Frontal cortex (tissue), 4 donors: Measurements from ENCODE around the gene UACA. TPM values are rescaled to one million over a fixed set of nuclear protein-coding genes. Genes with fewer than 3 reads are reported as not detected.
"Not testable (repeated sequence)": the region's sequence is repeated elsewhere in the genome, so short reads cannot be mapped to it uniquely, and the experiment has no call there.

ENCODE experiments used
- DNase-seq, 2 donors: peaks; one replicate each; pipeline ENCODE4 v3.0.0; 2012; ENCODE audit warnings: low spot score in 2 of 2
- FAIRE-seq: peaks from 2 replicates; lab custom pipeline; 2012; peaks lifted over from hg19 to GRCh38; lab: Jason Lieb, UNC
- total RNA-seq: library from RNA; depleted of rRNA; stranded (reverse); fragments of >200 nt; gene quantifications from one replicate; pipeline ENCODE4 v1.2.3, GENCODE V29; 2014
- donor health status: control.
- donor health status: control.
- donor health status: control.

UACA gene, protein sequence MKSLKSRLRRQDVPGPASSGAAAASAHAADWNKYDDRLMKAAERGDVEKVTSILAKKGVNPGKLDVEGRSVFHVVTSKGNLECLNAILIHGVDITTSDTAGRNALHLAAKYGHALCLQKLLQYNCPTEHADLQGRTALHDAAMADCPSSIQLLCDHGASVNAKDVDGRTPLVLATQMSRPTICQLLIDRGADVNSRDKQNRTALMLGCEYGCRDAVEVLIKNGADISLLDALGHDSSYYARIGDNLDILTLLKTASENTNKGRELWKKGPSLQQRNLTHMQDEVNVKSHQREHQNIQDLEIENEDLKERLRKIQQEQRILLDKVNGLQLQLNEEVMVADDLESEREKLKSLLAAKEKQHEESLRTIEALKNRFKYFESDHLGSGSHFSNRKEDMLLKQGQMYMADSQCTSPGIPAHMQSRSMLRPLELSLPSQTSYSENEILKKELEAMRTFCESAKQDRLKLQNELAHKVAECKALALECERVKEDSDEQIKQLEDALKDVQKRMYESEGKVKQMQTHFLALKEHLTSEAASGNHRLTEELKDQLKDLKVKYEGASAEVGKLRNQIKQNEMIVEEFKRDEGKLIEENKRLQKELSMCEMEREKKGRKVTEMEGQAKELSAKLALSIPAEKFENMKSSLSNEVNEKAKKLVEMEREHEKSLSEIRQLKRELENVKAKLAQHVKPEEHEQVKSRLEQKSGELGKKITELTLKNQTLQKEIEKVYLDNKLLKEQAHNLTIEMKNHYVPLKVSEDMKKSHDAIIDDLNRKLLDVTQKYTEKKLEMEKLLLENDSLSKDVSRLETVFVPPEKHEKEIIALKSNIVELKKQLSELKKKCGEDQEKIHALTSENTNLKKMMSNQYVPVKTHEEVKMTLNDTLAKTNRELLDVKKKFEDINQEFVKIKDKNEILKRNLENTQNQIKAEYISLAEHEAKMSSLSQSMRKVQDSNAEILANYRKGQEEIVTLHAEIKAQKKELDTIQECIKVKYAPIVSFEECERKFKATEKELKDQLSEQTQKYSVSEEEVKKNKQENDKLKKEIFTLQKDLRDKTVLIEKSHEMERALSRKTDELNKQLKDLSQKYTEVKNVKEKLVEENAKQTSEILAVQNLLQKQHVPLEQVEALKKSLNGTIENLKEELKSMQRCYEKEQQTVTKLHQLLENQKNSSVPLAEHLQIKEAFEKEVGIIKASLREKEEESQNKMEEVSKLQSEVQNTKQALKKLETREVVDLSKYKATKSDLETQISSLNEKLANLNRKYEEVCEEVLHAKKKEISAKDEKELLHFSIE (N-terminal part only)
- total RNA-seq, result 22.0 TPM

DNA sequence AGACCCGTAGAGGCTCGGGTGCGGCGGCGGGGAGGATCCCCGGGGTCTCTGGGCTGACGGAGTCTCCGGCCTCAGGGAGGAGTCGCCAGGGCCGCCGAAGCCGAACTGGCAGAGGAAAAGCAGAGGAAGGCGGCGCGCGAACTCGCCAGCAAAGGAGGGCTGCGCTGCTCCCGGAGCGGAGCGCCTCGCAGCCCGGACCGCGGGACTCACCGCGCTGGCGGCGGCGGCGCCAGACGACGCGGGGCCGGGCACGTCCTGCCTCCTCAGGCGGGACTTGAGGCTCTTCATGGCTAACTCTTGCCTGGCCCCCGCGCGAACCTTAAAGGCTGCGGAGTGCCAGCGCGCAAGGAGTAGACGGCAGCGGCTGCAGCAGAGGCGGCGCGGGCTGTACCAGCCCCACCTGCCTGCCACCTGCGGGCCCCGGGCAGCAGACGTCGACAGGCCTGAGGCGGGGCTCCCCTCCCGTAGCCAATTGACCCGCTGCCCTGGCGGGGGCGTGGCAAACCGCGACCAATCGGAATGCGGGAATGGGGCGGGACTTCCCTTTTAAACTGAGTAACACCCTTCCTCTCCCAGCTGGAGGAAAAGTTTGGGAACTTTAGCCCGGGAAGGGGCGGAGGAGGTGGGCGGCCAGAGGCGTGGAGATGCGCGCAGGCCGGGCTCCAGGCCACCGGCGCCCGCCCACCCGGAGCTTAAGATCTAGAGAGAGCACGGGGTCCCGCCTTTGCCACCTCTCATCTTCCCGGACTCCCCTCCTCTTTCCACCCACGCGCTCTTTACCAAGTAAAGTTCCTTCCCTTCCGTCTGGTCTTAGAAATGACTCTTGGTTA is at the start of gene UACA:
UACA (minus strand) TSS at position 439 of the 830 bp plus-strand sequence; CDS start at position 288, 151 bp downstream.
- FAIRE-seq (peak; percentile 75), DNase-seq (peak; percentile 95)

DNA sequence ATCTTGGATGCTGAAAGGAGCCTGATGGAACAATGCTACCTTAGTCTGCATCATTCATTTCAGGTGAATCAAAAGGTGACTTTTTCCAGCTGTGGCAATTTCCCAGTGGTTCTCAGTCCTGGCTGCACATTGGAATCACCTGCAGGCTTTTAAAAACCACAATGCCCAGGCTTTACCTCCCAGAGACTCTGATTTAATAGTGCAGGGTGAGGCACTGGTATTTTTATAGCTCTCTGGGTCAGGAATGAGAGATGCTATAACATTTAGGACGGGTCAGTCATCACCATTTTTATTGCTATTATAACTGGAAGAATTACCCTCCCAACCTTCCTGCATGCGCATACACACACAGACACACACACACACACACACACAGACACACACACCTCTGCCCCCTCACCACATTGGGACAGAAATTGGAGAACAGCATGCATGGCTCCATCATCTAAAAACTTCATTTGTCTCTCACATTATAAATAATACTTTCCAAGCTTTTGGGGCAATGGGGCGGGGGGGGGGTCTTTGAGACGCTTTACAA is 49.5 kb upstream of the UACA start:
- no peak for DNase-seq
- no peak for FAIRE-seq

DNA sequence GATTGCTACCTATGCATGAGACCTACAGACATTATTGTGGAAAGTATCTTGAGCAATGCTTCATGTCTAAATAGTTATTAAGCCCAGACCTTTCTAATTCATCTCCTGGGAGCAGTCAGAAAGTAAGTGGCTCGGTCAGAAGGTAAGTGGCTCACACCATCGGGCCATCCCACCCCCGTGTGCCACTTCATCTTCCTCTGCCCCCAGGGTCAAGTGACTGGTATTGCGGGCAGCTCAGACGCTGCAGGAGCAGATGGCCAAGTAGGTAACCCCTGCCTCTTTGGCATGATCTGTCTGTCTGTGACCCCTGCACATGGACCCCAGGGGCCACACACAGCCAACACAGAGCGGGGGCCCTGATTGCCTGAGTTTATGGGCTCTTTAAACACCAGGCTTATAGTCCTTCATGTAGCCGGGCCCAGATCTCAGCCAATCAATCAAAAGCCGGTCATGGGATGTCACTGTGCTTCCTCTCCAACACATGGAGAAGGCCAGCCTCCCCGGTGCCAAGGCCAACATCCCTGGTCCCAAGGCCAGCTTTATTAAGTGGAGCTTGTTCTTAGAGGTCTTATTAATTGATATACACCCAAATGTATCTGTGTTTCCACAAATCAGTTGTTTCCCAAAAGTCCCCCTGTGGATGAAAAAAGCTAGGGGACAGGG is 47.7 kb upstream of the UACA start:
- DNase-seq (no peak), FAIRE-seq (no peak)

DNA sequence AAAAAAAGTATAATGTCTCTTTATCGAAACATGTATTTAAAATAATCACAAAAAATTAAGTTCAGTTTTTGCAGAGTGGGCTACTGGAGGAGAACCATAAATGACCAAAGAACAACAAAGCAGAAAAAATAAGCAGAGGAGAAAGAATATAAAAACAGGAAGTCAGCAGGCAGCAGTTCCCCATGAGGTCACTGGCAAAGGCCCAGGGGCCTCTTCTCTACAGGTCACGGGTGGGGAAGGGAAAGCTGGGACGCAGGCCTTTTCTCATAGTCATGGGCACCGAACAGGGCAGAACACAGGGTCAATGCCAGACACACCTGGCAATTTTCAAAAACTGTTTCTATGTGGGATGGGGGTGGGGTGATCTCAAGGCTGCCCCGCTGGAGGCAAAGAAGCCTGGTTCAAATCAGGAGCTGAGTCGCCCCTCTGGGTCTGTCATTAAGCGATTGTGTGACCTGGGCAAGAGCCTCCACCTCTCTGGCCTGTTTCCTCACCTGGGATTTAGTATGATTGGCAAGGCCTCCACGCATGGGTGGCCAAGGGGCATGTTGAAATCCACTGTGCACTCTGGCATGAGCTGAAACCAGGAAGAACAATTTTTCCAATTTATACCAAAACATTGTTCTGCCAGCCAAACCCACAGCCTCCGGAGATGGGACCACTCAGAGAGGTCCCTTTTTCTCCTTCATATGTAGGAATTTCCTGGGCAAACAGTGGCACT is 43.8 kb upstream of the UACA start:
- no peak for FAIRE-seq
- DNase-seq, result peak in 1 of 2 donors; percentile 24

DNA sequence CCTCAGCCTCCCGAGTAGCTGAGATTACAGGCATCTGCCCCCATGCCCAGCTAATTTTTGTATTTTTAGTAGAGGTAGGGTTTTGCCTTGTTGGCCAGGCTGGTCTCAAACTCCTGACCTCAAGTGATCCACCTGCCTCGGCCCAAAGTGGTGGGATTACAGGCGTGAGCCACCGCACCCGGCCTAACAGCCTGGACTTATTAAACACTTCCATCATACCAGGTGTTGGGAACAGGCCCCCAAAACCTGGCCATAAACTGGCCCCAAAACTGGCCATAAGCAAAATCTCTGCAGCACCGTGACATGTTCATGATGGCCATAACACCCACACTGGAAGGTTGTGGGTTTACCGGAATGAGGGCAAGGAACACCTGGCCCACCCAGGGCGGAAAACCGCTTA is 41.0 kb upstream of the UACA start:
- DNase-seq, FAIRE-seq: not testable (repeated sequence)

DNA sequence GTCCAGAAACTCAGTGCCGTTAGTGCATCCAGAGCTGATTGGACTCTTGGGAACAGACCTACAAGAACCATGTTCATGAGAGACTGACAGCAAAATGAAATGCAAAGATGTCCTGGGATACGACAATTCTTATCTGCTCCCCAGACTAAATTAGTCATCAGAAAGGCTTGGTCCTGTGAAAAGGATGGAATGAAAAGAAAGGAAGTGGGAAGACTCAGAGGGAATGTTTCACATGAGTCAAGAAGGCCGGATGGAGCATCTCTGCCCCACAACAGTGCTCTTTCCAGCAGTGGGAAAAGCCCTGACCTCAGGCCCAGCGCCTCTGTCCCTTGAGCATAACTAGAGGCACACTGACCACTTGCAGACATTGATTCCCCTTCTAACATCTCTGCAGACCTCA is 39.3 kb upstream of the UACA start:
- DNase-seq (no peak), FAIRE-seq (no peak)

DNA sequence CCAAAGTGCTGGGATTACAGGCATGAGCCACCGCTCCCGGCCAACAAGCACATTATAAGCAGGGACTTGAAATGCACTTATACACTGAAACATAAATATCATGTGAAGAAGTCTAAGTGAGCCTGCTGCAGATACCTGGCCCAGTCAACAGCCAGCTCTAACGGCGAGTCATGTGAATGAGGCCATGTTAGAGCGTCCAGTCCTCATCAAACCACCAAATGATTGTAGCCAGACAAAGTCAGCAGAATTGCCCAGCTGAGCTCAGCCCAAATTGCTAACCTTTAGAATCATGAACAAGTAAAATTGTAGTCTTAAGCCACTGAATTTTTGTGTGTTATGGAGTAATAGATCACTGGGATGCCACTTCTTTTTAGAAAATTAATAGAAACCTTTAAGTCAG is 37.8 kb upstream of the UACA start:
- FAIRE-seq (no peak), DNase-seq (no peak)

DNA sequence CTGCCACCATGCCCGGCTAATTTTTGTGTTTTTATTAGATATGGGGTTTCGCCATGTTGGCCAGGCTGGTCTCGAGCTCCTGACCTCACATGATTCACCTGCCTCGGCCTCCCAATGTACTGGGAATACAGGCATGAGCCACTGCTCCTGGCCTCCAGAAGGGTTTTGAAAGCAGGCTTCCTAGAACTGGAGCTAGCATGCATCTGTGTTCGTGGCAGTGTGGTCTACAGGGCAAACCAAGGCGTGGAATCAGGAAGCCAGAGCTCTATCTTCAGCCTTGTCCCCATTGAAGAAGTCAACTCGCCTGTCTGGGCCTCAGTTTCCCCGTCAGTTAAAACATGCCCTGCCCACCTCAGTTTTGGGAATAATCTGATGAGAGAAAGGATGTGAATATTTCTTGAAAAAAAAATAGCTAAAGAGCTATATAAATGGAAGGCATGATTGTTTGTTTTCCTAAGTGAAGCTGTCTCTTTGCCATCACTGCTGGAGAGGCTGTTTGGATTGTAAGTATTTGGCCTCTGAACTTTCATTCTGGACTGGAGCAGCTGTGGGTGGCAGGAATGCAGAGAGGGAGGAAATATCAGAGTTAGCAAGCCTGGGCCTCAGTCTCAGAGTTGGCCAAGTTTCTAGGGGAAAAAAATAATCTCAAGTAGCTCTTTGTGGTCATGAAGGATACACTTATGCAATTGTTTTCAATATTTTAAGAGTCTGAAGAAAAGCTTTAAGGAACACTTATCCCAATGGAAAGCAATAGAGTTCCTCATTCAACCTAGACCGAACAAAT is 36.5 kb upstream of the UACA start:
- DNase-seq (no peak), FAIRE-seq (no peak)

DNA sequence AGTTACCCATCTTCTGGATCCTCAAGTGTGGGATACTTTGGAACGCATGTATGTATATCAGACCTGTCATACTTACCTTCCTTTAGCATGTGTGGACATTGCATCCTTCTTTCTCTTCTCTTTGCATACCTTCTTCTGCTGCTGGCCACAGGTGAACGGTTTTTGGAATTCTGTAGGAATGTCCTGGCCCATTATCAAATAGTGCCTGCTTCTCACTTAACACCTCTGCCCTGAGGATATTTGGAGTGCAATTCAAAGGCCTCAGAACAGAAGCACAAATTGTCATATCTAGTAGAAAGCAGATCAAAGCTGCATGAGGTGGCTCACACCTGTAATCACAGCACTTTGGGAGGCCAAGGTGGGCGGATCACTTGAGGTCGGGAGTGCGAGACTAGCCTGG is 34.1 kb upstream of the UACA start:
- FAIRE-seq (no peak), DNase-seq (no peak)

DNA sequence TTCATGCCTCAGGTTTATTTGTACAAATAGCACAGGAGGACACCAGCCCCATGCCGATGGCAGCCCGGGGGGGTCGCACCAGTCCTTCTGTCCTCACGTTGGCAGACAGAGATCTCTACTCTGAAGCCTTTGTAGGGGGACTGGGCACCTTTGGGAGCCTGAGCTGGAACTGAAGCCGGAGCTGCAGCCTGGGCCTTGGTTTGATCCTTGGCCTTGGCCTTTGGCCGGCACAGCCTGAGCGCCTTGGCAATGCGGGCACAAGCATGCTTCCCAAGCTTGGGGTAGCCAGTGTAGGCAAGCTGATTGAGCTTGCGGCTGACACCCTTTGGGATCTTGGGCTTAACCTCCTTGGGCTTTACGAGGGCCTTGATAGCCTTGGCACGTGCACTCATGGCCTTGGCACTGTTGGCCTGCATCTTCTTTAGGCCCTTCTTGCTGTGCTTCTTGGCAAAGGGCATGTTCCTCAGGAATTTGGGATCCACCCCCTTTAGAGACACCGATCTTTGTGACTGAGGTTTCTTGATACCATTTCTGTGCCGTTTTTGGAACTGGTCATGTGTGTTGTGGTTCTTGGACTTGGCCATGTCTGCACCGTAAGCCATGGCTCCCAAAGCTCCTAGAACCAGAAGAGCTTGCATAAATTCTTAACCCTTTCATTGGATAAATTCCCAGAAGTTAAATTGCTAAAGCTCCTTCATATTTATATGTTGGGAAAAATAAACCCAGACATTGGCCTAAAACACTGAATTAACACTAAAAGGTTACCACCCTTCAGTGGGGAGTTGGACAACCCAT is 33.4 kb upstream of the UACA start:
- no peak for FAIRE-seq
- DNase-seq, result no peak

DNA sequence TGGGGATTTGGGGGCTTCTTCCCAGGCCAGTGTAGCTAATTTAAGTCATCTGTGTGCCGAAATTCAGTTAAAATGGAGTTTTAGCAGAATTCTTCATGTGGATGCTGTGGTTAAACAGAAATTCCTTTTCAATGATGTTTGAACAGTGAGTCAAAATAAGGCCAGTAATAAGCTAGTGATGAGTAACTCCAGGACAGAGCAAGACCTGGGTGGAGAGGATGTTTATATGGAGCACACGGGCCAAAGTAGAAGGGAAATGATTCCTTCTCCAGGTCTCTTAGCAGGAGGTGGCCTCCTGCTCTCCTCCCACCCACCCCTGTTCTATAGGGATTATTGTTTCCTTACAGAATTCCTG is 31.9 kb upstream of the UACA start:
- FAIRE-seq (no peak), DNase-seq (no peak)

DNA sequence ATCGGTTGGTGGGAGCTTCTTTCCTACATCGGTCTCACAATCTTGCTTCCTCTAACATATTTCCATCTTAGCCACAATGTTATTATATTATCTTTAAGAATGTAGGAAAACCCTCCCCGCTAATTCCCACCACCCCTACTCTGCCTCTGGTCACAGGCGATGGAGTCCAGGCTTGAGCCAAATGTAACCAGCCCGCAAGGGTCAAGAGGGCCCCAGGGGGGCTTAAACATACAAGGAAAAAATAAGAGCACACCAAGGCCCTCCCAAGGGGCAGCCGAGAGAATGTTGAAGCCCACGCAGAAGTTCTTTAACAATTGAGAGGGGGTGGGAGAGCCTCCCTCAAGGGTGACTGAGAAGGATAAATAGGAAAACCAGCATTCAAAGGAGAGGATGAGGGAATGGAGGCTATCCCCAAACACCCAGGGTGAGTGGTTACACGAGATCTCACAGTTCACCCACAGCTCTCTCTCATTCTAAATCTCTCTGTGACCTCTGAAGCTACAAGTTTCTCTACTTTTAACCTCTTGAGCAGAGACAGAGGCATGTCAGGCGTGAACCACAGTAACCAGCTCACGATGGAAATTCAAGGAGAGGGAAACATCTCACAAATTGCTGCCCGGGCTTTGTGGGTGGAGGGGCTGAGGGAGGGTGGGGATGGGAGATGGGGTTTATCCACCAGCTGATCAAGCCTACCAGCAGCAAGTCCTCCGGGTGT is 31.4 kb upstream of the UACA start:
- no peak for DNase-seq
- FAIRE-seq, result no peak

DNA sequence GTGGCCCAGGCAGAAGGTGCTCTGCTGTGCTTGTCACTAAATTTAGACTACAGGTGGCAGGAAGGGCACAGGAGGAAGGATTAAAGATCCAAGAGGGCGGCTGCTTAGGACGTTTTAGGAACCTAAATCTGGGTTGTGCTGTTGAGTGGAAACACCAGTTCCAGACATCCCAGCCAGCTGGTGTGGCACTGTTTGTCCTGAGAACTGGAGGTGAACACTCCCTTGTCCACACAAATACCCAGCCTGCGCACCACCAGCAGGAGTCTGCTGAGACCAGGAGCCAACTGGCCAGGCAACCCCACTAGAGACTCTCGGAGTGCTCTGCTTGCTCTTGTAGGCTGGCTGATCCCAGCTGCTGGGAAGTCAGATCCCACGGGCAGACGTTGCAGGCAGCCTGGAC is 30.3 kb upstream of the UACA start:
- FAIRE-seq, result no peak

DNA sequence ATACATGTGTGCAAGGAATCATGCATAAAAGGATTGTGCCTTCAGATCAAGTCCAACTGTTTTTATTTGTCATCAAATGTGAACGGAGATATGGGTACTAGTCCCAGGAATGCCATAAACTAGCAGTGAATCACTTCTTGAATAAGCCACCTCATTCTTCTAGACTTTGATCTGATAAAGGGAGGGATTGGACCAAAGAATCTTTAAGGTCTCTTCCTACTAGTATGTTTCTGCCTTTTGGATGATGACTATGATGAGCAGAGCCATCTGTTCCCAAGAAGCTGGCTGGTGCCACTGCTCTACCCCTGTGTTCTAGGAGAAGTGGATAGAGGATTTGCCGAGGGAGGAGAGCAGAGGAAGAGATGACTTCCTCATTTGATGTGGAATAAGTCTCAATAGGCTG is 28.8 kb upstream of the UACA start:
- no peak for FAIRE-seq
- no peak for DNase-seq

More for the DNA sequence above, 30.3 kb upstream of the UACA start:
- no peak for DNase-seq

DNA sequence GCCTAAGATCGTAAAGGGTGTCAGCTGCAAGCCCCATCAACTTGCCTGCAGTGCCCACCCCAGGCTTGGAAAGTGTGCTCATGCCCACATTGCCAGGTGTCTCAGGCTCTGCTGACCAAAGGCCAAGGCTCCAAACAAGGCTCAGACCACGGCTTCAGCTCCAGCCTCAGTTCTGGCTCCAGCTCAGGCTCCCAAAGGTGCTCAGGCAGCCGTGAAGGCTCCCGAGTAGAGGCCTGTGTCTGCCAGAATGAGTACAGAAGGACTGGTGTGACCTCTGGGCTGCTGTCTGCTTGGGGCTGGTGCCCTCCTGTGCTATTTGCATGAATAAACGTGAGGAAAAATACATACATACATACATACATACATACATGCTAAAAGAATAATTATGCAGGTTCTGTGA is 27.9 kb upstream of the UACA start:
- no peak for DNase-seq
- no peak for FAIRE-seq

DNA sequence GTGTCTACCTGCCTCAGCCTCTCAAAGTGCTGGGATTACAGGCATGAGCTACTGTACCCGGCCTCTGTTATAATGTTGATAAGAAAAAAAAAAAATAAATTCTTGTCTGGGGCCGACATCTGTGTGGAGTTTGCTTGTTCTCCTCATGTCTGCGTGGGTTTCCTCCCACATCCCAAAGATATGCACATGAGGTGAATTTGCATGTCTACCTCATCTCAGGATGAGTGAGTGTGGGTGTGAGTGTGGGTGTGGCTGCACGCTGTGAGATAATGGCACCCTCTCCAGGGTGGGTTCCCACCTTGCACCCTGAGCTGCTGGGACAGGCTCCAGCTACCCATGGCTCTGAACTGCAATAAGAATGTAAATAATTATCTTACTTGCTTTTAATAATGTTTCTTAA is 25.9 kb upstream of the UACA start:
- no peak for FAIRE-seq

More for the DNA sequence above, 25.9 kb upstream of the UACA start:
- no peak for DNase-seq
